GM12878 (cell line): ENCODE results near the gene DNAH2.

Experiments used
- ATF3 ChIP-seq: IDR thresholded peaks from 2 replicates; pipeline ENCODE4 v1.6.1; 2011; ENCODE audit warnings: low read depth, mild to moderate bottlenecking, low read length, moderate library complexity, borderline replicate concordance; ENCODE audit errors: extremely low read depth
- ATF7 ChIP-seq: fragments of 450-650 bp; IDR thresholded peaks from 2 replicates; pipeline ENCODE4 v1.6.1; 2016; ENCODE audit warnings: low read depth, mild to moderate bottlenecking
- BRCA1 ChIP-seq: IDR thresholded peaks from 2 replicates; pipeline ENCODE4 v1.6.1; 2011; ENCODE audit warnings: low read depth, low read length, improper control_type of control experiment
- CBFB ChIP-seq: IDR thresholded peaks from 2 replicates; pipeline ENCODE4 v1.6.1; 2016; ENCODE audit warnings: antibody characterized with exemption, low read depth
- CBX5 ChIP-seq: sonication (generic); IDR thresholded peaks from 2 replicates; pipeline ENCODE4 v1.6.1; 2016; ENCODE audit warnings: low read depth, moderate library complexity, mild to moderate bottlenecking, inconsistent platforms
- CTCF ChIP-seq, 3 experiments: IDR thresholded peaks in 2 of 3; conservative IDR thresholded peaks in 1 of 3; 2 replicates each; pipeline ENCODE4 v1.5.1; 2011; ENCODE audit warnings: low read depth in 3 of 3, low read length in 3 of 3, mild to moderate bottlenecking in 3 of 3, control low read depth in 2 of 3, moderate library complexity in 2 of 3, inconsistent platforms in 1 of 3, mixed read lengths in 1 of 3; ENCODE audit not compliant: control insufficient read depth in 2 of 3, insufficient read depth in 1 of 3; ENCODE audit errors: extremely low read depth in 1 of 3
- EP300 ChIP-seq, 2 experiments: fragments of 150-350 bp in 1 of 2; IDR thresholded peaks; 2 replicates each; pipeline ENCODE4 v1.6.1; 2011 to 2012; ENCODE audit warnings: low read depth in 2 of 2, low read length in 2 of 2, borderline replicate concordance in 1 of 2, improper control_type of control experiment in 1 of 2, inconsistent platforms in 1 of 2; ENCODE audit not compliant: control insufficient read depth in 1 of 2
- MEF2A ChIP-seq: IDR thresholded peaks from 2 replicates; pipeline ENCODE4 v1.6.1; 2011; ENCODE audit warnings: low read depth, mild to moderate bottlenecking, low read length, moderate library complexity; ENCODE audit not compliant: insufficient read depth
- MYC ChIP-seq: IDR thresholded peaks from 2 replicates; pipeline ENCODE4 v1.6.1; 2011; ENCODE audit warnings: mild to moderate bottlenecking, low read length, moderate library complexity, inconsistent platforms; ENCODE audit not compliant: insufficient read depth, insufficient replicate concordance, insufficient read length, severe bottlenecking
- POLR2AphosphoS2 ChIP-seq: IDR thresholded peaks from 2 replicates; pipeline ENCODE4 v1.6.1; 2011; ENCODE audit warnings: low read depth, mild to moderate bottlenecking, low read length, improper control_type of control experiment, moderate library complexity
- SIN3A ChIP-seq: IDR thresholded peaks from 2 replicates; pipeline ENCODE4 v1.6.1; 2012; ENCODE audit warnings: low read depth, low read length, improper control_type of control experiment
- STAT3 ChIP-seq: IDR thresholded peaks from 2 replicates; pipeline ENCODE4 v1.6.1; 2011; ENCODE audit warnings: low read depth, low read length, improper control_type of control experiment

GRCh38 chr17:7707446-7707845 lies 10.1 kb upstream of the DNAH2 start:
- no peak for TF ChIP-seq CTCF (IDR thresholded peaks at IDR 0.05 in 2 of 3, conservative IDR thresholded peaks at IDR 0.05 in 1 of 3; ENCODE audit: control insufficient read depth in 2 of 3, extremely low read depth in 1 of 3, insufficient read depth in 1 of 3, low read depth in 3 of 3, low read length in 3 of 3)
- TF ChIP-seq CBFB, result no peak
- TF ChIP-seq STAT3, result no peak
- TF ChIP-seq POLR2AphosphoS2, result no peak
- TF ChIP-seq SIN3A, result no peak
- TF ChIP-seq BRCA1, result no peak
- no peak for TF ChIP-seq ATF3
- no peak for TF ChIP-seq MYC
- TF ChIP-seq EP300 (IDR thresholded peaks at IDR 0.05; ENCODE audit: borderline replicate concordance in 1 of 2, control insufficient read depth in 1 of 2, low read depth in 2 of 2, low read length in 2 of 2), result no peak
- no peak for TF ChIP-seq ATF7
- no peak for TF ChIP-seq CBX5
- TF ChIP-seq MEF2A, result no peak
